ENCODE results near the gene FBXO31. TPM values are rescaled to one million over a fixed set of nuclear protein-coding genes. Genes with fewer than 3 reads are reported as not detected.

FBXO31 gene
- polyA plus RNA-seq, 1 donor from 2014 or later, result 20.6 TPM

GRCh38 chr16:87350031-87350430 is 33.5 kb downstream of the FBXO31 start:
- Histone ChIP-seq H3K4me2 (ENCODE audit: low read length) (no peak overlapping the region), H3K9ac (ENCODE audit: low read length) (no peak overlapping the region), H4K20me1 (ENCODE audit: insufficient read depth) (no peaks in the 10 kb centered on the region), H3K9me2 (ENCODE audit: insufficient read depth, low read length) (no peaks in the 10 kb centered on the region), H3K36me3 (ENCODE audit: insufficient read depth, low read length) (no peaks in the 10 kb centered on the region), H3F3A (ENCODE audit: insufficient read depth, low read length, poor library complexity, severe bottlenecking) (no peaks in the 10 kb centered on the region), H3K27me3 (ENCODE audit: insufficient read depth, low read depth, low read length) (no peaks in the 10 kb centered on the region), H3K79me2 (replicated peaks; ENCODE audit: insufficient read depth, low read length) (no peaks in the 10 kb centered on the region), H3K27ac (ENCODE audit: low read length) (no peak overlapping the region), H3K4me3 (ENCODE audit: low read length) (no peak overlapping the region), H3K9me3 (ENCODE audit: low read length) (no peaks in the 10 kb centered on the region), H2AFZ (ENCODE audit: low read depth, low read length) (no peak overlapping the region)
- TF ChIP-seq MXI1 (conservative IDR thresholded peaks at IDR 0.05; ENCODE audit: poor library complexity, severe bottlenecking) (no peak), RAD21 (conservative IDR thresholded peaks at IDR 0.05) (no peak), REST (IDR thresholded peaks at IDR 0.05; ENCODE audit: borderline replicate concordance) (no peak), EZH2 (IDR thresholded peaks at IDR 0.05; ENCODE audit: borderline replicate concordance, insufficient read depth, low read length, poor library complexity, severe bottlenecking) (no peak), CTCF (IDR thresholded peaks at IDR 0.05; ENCODE audit: poor library complexity, severe bottlenecking) (no peak)

DNA sequence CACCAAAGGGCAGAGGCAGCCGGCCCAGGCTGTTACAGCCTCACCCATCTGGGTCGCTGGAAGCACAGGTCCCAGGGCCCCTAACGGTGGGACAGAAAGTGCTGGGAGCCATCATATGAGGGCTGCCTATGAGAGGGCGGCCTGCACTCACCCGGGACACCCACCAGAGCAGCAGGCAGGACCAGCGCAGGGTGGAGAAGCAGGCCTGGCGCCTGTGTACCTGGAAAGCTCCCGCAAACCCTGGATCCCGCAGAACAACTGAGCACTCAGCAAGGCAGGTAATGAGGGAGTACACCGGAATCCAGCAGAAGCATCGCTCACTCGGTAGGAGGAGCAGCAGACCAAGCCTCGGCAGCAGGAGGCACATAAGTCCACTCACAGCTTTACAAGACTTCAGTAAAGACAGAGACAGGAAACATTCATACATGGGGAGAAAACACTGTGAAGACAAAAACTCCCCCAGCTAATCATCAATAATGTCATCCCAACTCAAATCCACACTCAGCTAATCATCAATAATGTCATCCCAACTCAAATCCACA is 34.9 kb downstream of the FBXO31 start:
- H3K79me2 ChIP-seq (replicated peaks; ENCODE audit: insufficient read depth, low read length), result no peaks in the 10 kb centered on the region
- H4K20me1 ChIP-seq (ENCODE audit: insufficient read depth), result no peaks in the 10 kb centered on the region
- no peak overlapping the region for H3K9ac ChIP-seq (ENCODE audit: low read length)
- no peaks in the 10 kb centered on the region for H3K27me3 ChIP-seq (ENCODE audit: insufficient read depth, low read depth, low read length)
- no peak for TF ChIP-seq EP300 (conservative IDR thresholded peaks at IDR 0.05; ENCODE audit: poor library complexity, severe bottlenecking)
- TF ChIP-seq REST (IDR thresholded peaks at IDR 0.05; ENCODE audit: borderline replicate concordance), result no peak
- no peak for TF ChIP-seq SMC3 (conservative IDR thresholded peaks at IDR 0.05; ENCODE audit: poor library complexity)
- TF ChIP-seq MXI1 (conservative IDR thresholded peaks at IDR 0.05; ENCODE audit: poor library complexity, severe bottlenecking), result no peak
- no peak for TF ChIP-seq POLR2AphosphoS5 (IDR thresholded peaks at IDR 0.05)
- no peak for TF ChIP-seq TAF1 (IDR thresholded peaks at IDR 0.05; ENCODE audit: low read depth)
- TF ChIP-seq RAD21 (conservative IDR thresholded peaks at IDR 0.05), result no peak
- no peak for TF ChIP-seq EZH2 (IDR thresholded peaks at IDR 0.05; ENCODE audit: borderline replicate concordance, insufficient read depth, low read length, poor library complexity, severe bottlenecking)
- no peak for TF ChIP-seq CTCF (IDR thresholded peaks at IDR 0.05; ENCODE audit: poor library complexity, severe bottlenecking)
- H2AFZ ChIP-seq (ENCODE audit: low read depth, low read length), result no peak overlapping the region
- no peaks in the 10 kb centered on the region for H3F3A ChIP-seq (ENCODE audit: insufficient read depth, low read length, poor library complexity, severe bottlenecking)
- no peak overlapping the region for H3K4me2 ChIP-seq (ENCODE audit: low read length)
- H3K9me2 ChIP-seq (ENCODE audit: insufficient read depth, low read length), result no peaks in the 10 kb centered on the region
- H3K27ac ChIP-seq (ENCODE audit: low read length), result no peak overlapping the region
- H3K4me3 ChIP-seq (ENCODE audit: low read length), result no peak overlapping the region
- no peaks in the 10 kb centered on the region for H3K36me3 ChIP-seq (ENCODE audit: insufficient read depth, low read length)
- H3K9me3 ChIP-seq (ENCODE audit: low read length), result no peaks in the 10 kb centered on the region
